Measurements from ENCODE around the gene CD82.
"Not testable (repeated sequence)": the region's sequence is repeated elsewhere in the genome, so short reads cannot be mapped to it uniquely, and the experiment has no call there.

Gene CD82

DNA sequence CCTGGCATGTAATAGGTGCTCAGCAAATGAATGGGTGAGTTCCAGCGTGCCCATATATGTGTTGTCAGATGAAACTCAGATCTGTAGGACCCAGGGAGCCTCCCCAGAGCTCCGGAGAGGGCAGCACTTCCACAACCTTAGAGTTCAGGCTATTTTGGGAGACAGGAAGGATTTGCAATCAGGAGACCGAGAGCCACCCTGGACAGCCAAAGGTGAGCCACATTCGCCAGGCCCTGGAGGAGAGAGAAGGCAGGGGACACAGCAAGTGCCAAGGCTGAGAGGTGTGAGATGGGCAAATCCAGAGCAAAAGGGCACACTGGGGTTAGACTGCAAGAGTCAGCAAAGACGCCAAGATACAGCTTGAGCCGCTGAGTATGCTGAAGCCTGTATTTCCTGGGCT lies 66.4 kb downstream of the CD82 start:
- DNase-seq (ENCODE audit: low spot score) = no peak

DNA sequence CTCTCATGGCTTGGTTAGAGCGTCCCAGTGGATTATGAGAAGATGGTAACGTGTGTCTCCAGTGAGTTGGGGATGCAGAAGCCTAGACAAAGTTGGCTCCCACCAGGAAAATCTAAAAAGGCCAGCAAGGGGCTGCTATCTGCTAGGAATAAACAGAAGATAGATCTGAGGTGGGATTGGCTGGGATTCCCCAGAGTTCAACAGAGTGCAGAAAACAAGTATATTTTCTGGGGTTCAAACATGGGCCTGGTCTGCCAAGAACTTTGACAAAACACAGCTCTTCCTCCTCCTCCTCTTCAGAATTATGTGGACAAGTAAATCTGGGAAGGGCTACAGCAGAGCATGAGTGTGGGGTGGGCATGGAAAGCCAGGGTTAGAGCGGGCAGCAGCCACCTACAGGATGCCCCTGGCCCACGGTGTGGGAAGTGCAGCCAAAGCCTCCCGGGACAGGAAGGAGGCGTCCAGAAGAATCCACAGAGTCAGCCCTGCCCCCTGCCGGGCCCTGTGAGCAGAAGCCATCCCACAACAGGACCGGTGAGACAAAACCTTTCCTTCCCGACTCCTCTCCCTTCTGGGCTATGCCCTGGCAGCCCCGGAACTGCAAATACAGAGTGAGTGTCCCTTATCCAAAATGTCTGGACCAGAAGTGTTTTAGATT lies 67.1 kb downstream of the CD82 start:
- DNase-seq (ENCODE audit: low spot score) = peak; percentile 39

DNA sequence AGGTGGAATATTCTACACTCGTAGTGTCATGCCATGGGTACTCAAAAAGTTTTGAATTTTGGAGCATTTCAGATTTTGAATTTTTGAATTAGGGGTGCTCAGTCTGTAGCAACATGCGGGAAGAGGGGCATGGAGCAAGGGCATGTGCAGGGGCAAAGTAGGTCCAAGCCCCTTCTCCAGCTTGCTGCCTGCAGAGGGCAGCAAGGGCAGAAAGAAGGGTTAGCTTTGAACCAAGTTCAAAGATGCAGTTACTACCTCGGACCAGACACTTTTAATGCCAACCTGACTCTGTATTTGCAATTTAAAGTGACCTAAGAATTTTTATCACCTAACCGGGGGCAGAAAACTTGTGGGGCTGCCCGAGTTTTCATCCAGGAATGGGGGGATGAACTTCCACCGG lies 68.2 kb downstream of the CD82 start:
- no peak for DNase-seq (ENCODE audit: low spot score)

DNA sequence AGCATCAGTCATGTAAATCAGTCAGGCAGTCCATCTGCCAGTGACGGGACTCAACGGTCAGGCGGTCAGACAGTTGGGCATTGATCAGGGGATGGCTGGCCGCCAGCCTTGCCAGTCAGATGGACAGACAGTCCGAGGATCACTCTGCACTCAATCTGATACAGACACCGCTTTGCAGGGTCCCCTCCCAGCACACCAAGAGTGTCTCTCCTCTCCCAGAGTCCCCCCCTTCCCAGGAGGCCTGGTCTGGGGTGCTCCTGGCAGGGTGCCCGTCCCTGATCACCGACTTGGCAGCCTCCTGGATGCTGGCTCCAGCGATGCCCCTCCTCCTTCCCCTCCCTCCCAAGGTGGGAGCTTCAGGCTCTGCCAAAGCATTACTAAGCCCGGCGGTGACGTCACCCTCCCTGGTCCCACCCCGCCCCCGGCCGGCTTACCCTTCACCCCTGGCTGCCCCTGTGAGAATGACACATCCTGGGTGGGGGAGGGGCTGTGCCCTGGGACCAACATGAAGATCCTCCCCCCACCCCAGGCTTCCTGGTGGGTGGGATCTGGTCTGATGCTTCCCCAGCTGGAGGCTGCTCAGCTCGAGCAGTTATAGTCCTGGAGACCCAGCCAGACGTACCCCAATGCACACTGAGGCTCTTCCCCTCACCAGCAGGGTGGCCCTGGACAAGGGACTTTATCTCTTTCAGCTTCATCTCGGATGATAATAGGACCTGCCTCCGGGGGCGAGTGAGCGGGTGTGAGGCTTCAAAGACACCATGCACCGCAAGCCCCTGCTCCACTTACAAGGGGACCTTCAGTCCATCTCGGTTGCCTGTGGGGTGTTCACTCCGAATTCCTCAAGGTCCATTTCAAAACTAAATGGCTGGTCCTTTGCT lies 69.2 kb downstream of the CD82 start:
- peak; percentile 68 for DNase-seq (ENCODE audit: low spot score)

DNA sequence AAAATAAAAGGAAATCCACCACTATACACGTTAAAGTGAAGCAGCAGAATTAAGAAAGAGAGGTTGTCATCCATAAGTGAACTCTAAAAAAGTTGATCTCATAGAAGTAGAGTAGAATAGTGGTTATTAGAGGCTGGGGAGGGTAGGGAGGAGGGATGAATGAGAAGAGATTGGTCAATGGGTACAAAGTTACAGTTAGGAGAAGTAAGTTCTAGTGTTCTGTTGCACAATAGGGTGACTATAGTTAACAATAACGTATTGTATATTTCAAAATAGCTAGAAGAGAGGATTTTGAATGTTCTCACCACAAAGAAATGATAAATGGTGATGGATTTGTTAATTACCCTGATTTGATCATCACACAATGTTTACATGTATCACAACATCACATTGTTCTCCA lies 72.0 kb downstream of the CD82 start:
- no peak for DNase-seq (ENCODE audit: low spot score)

DNA sequence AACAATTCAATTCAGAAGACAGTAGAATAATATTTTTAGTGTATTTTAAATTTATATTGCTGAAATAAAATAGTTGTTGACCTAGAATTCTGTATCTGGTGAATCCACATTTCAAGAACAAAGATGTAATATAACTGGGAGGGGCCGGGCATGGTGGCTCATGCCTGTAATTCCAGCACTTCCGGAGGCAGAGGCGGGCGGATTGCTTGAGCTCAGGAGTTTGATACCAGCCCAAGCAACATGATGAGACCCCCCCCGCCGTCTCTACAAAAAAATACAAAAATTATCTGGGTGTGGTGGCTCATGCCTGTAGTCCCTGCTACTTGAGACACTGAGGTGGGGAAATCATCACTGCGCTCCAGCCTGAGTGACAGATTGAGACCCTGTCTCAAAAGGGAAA lies 72.6 kb downstream of the CD82 start:
- no peak for DNase-seq (ENCODE audit: low spot score)

DNA sequence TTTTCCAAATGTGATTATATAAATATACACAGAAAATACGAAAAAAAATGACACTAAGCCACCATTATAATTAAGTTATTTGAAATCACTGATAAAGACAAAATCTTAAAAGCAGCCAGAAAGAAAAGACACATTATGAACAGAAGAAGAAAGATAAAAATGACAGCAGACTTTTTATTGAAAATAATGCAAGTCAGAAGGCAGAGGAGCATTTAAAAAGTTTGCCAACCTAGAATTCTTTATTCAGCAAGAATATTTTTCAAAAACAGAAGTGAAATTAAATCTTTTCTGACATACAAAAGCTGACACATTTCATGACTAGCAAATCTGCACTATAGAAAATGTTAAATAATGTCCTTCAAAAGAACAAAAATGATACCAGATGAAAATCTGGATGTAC lies 77.8 kb downstream of the CD82 start:
- DNase-seq (ENCODE audit: low spot score) = no peak

DNA sequence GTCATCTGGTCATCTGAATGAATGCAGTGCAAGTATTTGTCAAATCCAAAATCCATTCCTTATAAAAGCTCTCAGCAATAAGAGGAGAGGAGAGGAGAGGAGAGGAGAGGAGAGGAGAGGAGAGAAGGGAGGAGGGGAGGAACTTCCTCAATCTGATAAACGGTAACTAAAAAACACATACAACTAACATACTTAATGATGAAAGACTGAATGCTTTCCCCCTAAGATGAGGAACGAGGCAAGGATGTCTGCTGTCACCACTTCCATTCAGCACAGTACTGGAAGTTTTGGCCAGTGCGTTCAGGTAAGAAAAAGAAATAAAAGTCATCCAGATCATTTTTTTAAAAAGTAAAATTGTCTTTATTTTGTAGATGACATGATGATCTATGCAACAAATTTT lies 80.4 kb downstream of the CD82 start:
- DNase-seq (ENCODE audit: low spot score) = no peak

DNA sequence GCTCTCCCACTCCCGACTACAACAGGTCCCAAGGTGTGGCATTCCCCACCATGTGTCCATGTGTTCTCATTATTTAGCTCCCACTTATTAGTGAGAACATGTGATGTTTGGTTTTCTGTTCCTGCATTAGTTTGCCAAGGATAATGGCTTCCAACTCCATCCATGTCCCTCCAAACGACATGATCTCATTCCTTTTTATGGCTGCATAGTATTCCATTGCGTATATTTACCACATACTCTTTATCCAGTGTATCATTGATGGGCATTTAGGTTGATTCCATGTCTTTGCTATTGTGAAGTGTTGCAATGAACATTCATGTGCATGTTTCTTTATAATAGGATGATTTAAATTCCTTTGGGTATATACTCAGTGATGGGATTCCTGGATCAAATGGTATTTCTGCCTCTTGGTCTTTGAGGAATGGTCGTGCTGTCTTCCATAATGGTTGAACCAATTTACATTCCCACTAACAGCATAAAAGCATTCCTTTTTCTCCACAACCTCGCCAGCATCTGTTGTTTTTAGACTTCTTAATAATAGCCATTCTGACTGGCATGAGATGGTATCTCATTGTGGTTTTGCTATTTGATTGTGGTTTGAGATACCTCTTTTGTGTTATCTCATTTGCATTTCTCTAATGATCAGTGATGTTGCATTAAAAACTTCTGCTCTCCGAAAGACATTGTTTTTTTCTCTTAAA lies 81.9 kb downstream of the CD82 start:
- DNase-seq (ENCODE audit: low spot score) = not testable (repeated sequence)

DNA sequence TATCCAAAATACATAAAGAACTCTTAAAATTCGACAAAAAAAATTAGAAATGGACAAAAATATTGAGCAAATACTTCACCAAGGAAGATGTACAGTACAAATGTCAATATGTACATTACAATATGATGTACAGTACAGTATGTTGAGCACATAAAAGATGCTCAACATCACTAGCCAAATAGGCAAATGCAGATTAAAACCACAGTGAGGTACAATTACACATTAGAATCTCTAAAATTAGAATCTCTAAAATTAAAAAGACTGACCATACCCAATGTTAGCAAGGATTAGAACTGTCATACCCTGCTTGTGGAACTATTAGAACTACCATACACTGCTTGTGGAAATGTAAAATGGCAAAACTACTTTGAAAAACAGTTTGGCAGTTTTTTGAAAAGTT lies 82.6 kb downstream of the CD82 start:
- DNase-seq (ENCODE audit: low spot score) = no peak

DNA sequence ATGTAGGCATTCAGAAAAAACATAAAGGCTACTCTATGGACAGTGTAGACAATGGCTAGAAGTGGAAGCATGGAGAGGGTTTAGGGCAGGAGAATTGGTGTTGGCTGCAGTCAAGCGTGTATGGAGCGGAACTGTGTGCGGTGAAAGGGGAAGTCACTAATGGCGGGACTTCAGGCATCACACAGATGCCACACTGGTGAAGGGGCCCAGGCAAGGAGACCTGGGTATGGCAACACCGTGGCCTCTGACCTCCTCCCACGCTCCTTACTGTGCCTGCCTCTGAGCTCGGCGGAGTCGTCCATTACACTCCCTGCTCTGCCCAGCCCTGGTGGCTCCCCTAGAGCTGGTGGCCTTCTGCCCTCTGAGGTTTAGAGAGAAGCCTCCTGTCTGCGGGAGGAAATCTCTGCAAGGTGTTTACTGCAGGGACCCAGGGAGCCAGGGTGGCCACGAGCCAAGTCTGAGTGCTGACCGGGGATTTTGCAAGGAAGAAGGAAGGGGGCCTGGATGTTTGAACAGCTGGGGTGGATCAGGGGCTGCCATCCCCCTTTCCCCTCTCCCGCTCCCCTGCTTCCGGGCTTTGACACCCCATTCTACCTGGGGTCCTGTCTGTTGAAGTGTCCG lies 86.2 kb downstream of the CD82 start:
- no peak for DNase-seq (ENCODE audit: low spot score)

DNA sequence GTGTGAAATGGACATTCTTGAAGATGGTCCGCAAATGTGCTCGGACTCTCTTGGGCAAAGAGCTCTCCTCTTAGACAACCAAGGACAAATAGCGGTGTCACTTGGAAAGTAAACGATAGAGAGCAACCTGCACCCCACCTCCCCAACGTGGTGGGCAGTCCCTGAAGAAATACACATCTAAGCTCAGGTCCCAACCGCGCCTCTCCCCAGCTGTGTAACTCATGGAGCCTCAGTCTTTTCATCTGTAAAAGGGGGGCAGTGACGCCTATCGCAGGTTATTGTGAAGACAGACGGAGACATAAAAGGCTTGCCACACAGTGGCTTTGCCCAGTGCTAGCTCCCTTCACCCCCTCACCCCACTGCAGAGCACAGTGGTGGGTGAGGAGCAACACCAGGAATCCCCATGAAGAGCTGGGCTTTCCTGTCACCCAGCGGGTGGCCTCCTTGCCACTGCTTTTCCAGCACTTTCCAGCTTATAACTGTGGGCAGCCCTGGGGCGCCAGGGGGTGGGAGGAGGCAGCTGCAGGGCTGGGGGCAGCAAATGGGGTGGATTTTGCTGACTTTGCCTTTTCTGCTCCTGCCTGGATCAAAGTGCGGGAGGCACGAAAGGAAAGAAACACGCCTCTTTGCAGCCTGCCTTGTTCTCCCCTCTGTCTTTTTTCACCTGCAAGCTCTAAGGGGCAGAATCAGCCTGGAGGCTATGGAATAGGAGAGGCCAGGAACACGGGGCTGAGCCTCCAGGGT lies 87.6 kb downstream of the CD82 start:
- DNase-seq (ENCODE audit: low spot score) = no peak

DNA sequence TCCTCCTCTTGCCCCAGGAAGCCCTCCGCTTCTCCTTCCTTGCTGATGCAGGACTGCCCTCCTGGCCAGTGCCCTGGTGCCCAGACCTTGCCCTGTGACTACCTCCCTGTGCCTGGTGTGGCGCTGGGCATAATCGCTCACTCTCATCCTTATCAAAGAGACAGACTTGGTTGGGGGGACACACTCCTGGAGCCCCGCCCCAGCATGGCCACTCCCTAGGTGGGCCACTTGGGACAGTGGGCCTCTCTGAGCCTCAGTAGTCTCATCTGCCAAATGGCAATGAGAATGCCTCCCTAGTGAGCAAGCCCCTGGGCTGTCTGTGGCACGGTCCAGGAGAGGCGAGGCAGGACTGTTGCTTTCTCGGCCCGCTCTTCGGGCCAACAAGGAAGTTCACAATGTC lies 88.6 kb downstream of the CD82 start:
- DNase-seq (ENCODE audit: low spot score) = no peak

DNA sequence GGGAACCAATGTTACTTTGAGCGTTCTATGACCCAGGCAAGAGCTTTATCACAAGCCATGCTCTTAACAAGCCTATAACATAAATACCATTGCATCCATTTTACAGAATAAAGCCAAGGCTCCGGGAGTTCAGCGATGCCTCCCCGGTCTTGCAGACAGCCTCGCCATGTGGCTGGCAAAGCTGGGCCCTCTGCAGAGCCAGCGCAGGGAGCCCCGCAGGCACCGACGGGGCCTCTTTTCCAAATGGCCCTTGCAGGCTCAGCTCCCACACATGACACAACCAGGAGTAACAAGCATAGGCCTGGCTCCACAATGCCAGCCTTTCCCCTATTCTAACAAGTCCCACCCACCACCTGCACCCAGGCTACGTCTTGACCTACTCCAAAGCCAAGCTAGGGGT lies 89.1 kb downstream of the CD82 start:
- no peak for DNase-seq (ENCODE audit: low spot score)

DNA sequence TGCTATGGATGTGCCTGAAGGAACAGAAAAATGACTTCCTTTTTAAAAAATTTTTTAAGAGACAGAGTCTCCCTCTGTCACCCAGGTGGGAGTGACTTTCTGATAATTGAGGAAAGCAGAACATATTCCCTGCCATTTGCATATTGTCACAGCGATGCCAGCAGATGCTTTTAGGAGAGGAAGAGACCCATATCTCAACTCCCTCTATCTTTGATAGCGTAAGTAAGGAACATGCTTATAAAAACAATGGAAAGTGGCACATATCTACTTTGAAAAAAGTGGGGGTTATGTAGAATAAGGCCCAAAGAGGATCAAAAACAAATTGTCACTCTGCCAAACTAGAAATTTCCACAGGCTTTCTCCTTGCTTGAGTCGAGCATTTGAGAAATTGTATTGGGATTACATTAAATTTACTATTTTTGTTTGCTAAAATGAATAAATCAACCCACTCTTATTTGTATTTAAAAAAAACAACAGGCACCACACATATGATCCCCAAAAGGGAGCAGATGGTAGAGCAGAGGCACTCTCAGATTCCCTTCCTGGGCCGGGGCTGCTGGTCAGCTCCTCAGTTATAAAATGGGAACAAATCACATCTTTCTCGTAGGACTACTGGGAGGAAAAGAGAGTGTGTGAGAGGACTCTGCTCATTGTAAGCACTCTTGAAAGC lies 92.5 kb downstream of the CD82 start:
- no peak for DNase-seq (ENCODE audit: low spot score)

DNA sequence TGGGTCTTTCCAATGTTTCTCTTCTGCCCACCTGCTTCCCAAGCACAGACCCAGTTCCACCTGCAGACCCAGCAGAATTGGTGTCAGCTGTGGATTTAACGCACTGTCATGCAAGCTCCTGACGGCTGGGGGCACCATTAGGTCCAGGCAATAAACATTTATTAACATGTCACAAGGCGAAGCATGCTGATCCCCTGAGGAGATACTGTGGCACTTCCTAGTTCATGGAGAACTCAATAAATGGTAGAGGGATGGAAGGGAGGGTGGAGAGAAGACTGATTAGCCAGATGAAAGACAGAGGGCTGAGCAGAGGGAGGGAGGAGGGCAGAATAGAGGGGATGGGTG lies 93.0 kb downstream of the CD82 start:
- no peak for DNase-seq (ENCODE audit: low spot score)

DNA sequence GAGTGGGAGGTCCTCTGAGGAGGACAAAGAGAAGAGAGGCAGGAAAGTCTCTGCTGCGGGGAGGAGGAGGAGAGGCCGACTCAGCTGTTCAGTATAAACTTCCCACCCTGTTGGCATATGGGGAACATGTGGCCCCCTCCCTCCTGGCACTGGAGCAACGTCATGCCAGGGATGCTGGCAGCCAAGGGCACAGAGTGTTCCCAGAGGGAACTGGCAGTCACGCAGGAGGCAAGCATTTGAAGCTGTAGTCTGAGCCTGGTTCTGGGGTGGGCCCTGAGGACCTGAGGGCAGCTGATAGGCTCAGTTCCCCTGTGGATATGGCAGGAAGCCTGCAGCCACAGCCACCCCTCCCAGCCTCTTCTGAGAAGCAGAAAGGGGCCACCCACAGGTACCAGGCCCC lies 94.2 kb downstream of the CD82 start:
- no peak for DNase-seq (ENCODE audit: low spot score)

DNA sequence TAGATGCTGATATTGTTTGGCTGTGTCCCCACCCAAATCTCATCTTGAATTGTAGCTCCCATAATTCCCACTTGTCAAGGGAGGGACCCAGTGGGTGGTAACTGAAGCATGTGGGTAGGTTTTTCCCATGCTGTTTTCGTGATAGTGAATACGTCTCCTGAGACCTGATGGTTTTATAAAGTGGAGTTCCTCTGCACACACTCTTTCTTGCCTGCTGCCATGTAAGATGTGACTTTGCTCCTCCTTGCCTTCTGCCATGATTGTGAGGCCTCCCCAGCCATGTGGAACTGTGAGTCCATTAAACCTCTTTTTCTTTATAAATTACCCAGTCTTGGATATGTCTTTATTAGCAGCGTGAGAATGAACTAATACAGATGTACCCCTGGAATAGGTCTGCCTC lies 95.1 kb downstream of the CD82 start:
- DNase-seq (ENCODE audit: low spot score) = not testable (repeated sequence)

DNA sequence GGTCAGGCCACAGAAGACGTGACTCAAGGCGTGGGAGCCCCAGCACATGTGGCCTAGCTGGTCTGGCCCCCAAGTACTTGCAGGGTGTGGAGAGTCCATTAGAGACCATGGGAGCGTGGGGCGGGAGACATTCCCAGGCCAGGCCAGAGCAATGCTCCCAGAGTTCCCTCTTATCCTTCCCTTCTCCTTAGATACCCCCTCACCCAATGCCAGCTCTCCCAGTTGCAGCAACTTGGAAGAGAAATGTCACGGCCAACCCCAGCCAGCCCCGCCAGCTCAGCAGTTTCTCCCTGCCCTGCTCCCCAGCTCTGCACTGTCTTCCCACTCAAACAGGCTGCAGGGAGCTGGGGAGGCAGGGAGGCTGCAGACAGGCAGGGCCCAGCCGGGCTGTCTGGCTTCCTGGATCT lies 95.9 kb downstream of the CD82 start:
- DNase-seq (ENCODE audit: low spot score) = no peak

Data from AG08396 (cell line).